Stimulated activated CD8-positive, alpha-beta memory T cell treated with anti-CD3 and anti-CD28 coated beads, Interleukin-7, amount 100 ng/mL, for 48 hours (primary cell): ENCODE results near the gene LRRD1.
A peak's percentile ranks its signal among the peaks of the same experiment; 100 is the strongest.
"Not testable (repeated sequence)": the region's sequence is repeated elsewhere in the genome, so short reads cannot be mapped to it uniquely, and the experiment has no call there.

Experiments used
- DNase-seq, 2 donors: peaks; one replicate each; pipeline ENCODE4 v3.0.0-alpha.2; 2020; ENCODE audit warnings: low read depth in 1 of 2; ENCODE audit errors: extremely low read depth in 1 of 2

The LRRD1 gene

DNA sequence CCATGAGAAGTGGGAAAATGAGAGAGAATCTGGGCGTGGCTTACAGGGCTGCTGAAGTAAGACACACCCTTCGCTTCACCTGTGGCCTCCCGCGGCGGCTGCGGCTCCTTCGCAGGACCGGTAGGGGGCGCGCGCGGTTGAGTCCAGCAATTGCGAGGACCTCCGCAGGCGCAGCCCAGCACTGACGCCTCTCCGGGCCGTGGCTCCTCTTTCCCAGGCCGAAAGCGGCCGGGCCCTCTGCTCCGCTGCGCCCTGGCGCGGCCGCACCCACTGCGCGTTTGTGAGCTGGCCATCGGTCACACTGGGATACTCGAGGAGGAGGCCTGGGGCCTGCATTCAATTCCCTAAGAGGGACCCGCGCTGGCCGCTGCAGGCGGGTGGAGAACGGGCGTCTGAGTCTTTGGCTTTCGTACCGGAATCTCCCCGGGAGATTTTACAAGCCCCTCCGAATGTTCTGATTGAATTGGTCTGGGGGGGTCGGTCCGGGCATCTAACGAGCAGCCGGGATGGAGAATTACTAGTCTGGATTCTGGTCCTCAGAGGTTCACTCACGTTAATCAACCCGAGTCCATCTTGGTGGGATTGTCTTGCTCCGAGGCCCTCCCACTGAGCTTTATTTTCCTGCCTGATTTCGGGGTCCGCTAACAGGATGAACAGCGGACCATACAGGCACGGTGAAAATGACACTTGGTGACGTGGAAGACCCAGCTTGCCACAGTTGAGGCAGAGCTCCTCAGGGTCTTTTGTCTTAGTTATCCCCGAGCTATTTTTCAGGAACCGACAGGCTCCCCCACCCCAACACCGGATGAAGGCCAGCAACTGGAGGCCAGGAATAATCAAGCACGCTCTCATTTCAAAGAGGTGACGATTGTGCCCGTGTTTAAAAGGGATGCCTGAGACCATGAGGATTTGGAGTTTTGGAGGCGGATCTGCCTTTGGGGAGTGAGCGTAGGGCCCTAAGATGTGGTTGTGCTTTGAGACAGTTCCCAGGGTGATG lies at the start of gene LRRD1:
LRRD1 (minus strand) TSS at position 215 of the 997 bp plus-strand sequence. CDS start 13,940 bp downstream, outside the sequence.
- DNase-seq: peak; percentile 76 to 78

DNA sequence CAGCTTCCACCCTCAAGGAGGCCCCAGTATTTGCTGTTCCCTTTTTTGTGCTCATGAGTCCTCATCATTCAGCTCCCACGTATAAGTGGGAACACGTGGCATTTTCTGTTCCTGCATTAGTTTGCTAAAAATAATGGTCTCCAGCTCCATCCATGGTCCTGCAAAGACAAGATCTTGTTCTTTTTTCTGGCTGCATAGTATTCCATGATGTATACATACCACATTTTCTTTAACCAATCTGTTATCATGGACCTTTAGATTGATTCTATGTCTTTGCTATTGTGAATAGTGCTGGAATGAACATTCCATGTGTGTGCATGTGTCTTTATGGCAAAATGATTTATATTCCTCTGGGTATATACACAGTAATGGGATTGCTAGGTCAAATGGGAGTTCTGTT lies 49.8 kb upstream of the LRRD1 start:
- no peak for DNase-seq

- DNase-seq: no peak
Observed at GRCh38 chr7:92228100-92228499, 49.2 kb upstream of the LRRD1 start.

GRCh38 chr7:92226981-92227380 lies 48.0 kb upstream of the LRRD1 start:
- no peak for DNase-seq

DNA sequence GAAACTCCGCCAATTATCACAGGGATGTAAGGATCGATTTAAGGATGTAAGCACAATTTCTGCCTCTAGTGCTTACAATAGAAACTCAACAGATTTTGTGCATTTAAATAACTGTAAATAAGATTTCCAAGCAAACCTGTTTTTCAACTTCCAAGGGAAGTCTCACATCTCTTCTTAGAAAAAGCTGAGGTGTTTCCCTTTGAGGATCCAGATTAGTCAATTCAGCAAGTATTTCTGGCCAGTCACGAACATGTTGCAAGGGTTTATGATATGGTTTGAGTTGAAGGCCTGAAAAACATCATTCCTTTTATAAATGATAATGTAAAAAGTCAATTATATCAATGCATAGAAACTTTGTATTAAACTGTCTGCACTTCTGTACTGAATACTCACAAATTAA lies 42.8 kb upstream of the LRRD1 start:
- DNase-seq: no peak

DNA sequence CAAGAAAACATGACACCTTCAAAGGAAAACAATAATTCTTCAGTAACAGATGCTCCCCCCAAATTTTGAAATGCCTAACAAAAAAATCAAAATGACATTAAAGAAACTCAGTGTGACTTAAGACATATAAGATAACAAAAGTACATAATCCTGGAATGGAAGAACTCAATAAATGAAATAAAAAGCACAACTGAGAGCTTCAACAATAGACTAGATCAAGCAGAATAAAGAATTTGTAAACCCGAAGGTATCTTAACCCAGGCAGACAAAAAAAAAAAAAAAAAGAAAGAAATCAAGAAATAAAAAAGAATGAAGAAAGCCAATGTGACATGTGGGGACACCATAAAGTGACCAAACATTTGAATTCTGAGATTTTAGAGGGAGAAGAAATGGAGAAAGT lies 27.7 kb upstream of the LRRD1 start:
- DNase-seq: no peak

- DNase-seq: no peak
Observed at GRCh38 chr7:92205987-92206386, 27.0 kb upstream of the LRRD1 start.

DNA sequence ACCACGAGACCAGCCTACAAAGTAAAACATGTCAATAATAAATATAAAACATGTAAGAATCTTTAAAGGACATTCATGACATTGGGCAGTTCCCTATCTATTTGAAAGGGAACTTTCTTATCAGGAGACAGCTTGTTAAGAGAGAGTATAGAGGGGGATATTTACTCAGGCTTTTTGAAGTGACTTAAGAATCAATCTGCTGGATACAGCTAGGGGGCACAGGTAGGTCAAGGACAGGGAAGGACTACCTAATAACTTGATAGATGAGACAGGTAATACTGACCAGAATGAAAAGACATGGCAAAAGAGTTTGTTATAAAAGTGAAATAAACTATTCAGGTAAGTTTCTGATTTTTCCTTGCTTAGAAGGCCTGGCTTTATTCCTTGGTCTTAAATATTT lies 21.8 kb upstream of the LRRD1 start:
- no peak for DNase-seq

- DNase-seq: no peak
Observed at GRCh38 chr7:92192326-92192725, 13.4 kb upstream of the LRRD1 start.

DNA sequence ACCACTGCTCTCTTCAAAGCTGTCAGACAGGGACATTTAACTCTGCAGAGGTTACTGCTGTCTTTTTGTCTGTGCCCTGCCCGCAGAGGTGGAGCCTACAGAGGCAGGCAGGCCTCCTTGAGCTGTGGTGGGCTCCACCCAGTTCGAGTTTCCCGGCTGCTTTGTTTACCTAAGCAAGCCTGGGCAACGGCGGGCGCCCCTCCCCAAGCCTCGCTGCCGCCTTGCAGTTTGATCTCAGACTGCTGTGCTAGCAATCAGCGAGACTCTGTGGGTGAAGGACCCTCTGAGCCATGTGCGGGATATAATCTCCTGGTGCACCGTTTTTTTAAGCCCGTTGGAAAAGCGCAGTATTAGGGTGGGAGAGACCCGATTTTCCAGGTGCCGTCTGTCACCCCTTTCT lies 10.3 kb upstream of the LRRD1 start:
- not testable (repeated sequence) for DNase-seq

DNA sequence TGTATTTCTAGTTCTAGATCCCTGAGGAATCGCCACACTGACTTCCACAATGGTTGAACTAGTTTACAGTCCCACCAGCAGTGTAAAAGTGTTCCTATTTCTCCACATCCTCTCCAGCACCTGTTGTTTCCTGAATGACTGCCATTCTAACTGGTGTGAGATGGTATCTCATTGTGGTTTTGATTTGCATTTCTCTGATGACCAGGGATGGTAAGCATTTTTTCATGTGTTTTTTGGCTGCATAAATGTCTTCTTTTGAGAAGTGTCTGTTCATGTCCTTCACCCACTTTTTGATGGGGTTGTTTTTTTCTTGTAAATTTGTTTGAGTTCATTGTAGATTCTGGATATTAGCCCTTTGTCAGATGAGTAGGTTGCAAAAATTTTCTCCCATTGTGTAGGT lies 5.4 kb upstream of the LRRD1 start:
- not testable (repeated sequence) for DNase-seq

DNA sequence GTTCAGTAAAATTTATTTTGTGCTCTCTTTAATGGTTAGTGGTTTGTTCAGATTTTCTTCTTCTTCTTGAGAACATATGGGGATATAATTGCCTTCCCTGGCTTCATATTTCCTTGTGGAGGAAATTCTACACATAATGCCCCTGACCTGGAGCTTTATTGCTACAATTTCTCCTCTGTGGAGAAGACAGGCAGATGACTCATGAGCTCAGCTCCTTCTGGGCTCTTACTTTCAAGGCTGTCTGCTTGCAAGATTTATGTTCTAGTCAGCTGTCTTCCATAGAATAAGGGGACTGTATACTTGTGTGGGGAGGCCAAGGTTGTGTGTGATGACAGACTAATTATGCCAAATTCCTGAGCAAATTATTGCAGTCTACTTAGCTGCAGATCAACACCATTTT lies 1.6 kb downstream of the LRRD1 start:
- DNase-seq: no peak

- not testable (repeated sequence) for DNase-seq
Observed at GRCh38 chr7:92169529-92169928, 9.4 kb downstream of the LRRD1 start.

DNA sequence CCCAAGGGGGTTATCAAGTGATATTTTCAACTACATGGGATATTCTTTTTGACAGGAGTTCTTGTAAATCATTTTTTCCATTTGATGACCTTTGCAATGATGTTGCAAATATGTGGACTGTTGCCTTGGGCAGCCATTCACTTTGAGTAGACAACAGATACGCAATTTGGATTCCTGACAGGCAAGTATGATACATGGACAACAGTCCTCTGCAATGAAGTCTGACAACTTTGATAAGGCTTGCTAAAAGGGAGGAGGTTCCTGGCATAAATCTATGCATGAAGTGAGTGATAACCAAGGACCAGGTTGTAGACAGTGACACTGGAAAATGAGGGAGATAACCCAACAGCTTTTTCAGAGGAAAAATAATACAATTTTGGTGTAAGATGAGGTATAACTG lies 17.7 kb downstream of the LRRD1 start:
- DNase-seq: no peak

GRCh38 chr7:92158660-92159575 lies 20.0 kb downstream of the LRRD1 start:
- DNase-seq: no peak

DNA sequence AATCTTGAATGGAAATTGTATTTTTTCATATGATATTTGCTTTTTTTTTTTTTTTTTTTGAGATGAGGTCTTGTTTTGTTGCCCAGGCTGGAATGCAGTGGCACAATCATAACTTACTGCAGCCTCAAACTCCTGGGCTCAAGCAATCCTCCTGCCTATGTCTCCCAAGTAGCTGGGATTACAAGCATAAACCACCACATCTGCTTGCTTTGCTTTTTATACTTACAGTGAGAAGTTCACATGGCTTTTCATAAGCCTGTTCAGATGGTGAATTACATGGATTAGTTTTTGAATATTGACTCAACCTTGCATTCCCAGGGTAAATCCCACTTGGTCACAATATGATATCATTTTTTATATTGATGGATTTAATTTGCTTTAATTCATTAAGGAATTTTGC lies 22.0 kb downstream of the LRRD1 start:
- no peak for DNase-seq

GRCh38 chr7:92155108-92155739 lies 23.7 kb downstream of the LRRD1 start:
- DNase-seq: no peak

- DNase-seq: no peak
Observed at GRCh38 chr7:92150450-92151017, 28.4 kb downstream of the LRRD1 start.

GRCh38 chr7:92149736-92150239 lies 29.2 kb downstream of the LRRD1 start:
- DNase-seq: no peak

GRCh38 chr7:92143192-92143880 lies 35.6 kb downstream of the LRRD1 start:
- DNase-seq: not testable (repeated sequence)
